ENCODE results near the gene CEP164.

DNA sequence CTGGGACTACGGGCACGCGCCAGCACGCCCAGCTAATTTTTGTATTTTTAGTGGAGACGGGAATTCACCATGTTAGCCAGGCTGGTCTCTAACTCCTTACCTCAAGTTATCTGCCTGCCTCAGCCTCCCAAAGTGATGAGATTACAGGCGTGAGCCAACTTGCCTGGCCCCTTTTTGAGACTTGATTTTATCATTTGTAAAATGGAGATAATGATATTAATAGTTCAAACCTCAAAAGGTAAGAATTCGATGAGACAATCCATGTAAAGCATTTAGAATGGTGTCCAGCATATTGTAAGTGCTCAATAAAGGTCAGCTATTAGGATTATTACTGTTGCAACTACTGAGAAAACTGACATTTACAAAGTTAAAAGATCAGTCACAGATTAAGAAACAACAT lies 8.9 kb upstream of the CEP164 start:
- TF ChIP-seq MYBL2 (CRISPR knock-in tag; IDR thresholded peaks at IDR 0.05) (no peak), JUN (CRISPR knock-in tag; IDR thresholded peaks at IDR 0.05) (no peak), GABPB1 (CRISPR knock-in tag; IDR thresholded peaks at IDR 0.05) (no peak), NR1H2 (CRISPR knock-in tag; IDR thresholded peaks at IDR 0.05) (no peak), ESRRA (CRISPR knock-in tag; IDR thresholded peaks at IDR 0.05; ENCODE audit: borderline replicate concordance) (no peak), SP1 (CRISPR knock-in tag; conservative IDR thresholded peaks at IDR 0.05) (no peak), ZNF138 (CRISPR knock-in tag; conservative IDR thresholded peaks at IDR 0.05) (no peak), CREB1 (CRISPR knock-in tag; IDR thresholded peaks at IDR 0.05) (no peak)
- TF ChIP-seq, protein P1, sequence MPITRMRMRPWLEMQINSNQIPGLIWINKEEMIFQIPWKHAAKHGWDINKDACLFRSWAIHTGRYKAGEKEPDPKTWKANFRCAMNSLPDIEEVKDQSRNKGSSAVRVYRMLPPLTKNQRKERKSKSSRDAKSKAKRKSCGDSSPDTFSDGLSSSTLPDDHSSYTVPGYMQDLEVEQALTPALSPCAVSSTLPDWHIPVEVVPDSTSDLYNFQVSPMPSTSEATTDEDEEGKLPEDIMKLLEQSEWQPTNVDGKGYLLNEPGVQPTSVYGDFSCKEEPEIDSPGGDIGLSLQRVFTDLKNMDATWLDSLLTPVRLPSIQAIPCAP (CRISPR knock-in tag; IDR thresholded peaks at IDR 0.05) = no peak
- TF ChIP-seq, protein P2, sequence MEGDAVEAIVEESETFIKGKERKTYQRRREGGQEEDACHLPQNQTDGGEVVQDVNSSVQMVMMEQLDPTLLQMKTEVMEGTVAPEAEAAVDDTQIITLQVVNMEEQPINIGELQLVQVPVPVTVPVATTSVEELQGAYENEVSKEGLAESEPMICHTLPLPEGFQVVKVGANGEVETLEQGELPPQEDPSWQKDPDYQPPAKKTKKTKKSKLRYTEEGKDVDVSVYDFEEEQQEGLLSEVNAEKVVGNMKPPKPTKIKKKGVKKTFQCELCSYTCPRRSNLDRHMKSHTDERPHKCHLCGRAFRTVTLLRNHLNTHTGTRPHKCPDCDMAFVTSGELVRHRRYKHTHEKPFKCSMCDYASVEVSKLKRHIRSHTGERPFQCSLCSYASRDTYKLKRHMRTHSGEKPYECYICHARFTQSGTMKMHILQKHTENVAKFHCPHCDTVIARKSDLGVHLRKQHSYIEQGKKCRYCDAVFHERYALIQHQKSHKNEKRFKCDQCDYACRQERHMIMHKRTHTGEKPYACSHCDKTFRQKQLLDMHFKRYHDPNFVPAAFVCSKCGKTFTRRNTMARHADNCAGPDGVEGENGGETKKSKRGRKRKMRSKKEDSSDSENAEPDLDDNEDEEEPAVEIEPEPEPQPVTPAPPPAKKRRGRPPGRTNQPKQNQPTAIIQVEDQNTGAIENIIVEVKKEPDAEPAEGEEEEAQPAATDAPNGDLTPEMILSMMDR (IDR thresholded peaks at IDR 0.05) = no peak
- TF ChIP-seq, protein P3, sequence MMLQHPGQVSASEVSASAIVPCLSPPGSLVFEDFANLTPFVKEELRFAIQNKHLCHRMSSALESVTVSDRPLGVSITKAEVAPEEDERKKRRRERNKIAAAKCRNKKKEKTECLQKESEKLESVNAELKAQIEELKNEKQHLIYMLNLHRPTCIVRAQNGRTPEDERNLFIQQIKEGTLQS (CRISPR knock-in tag; conservative IDR thresholded peaks at IDR 0.05) = no peak
- TF ChIP-seq, protein P4, sequence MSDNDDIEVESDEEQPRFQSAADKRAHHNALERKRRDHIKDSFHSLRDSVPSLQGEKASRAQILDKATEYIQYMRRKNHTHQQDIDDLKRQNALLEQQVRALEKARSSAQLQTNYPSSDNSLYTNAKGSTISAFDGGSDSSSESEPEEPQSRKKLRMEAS (CRISPR knock-in tag; IDR thresholded peaks at IDR 0.05) = no peak
- TF ChIP-seq, protein P5, sequence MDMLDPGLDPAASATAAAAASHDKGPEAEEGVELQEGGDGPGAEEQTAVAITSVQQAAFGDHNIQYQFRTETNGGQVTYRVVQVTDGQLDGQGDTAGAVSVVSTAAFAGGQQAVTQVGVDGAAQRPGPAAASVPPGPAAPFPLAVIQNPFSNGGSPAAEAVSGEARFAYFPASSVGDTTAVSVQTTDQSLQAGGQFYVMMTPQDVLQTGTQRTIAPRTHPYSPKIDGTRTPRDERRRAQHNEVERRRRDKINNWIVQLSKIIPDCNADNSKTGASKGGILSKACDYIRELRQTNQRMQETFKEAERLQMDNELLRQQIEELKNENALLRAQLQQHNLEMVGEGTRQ (CRISPR knock-in tag; IDR thresholded peaks at IDR 0.05) = no peak
- TF ChIP-seq, protein P6, sequence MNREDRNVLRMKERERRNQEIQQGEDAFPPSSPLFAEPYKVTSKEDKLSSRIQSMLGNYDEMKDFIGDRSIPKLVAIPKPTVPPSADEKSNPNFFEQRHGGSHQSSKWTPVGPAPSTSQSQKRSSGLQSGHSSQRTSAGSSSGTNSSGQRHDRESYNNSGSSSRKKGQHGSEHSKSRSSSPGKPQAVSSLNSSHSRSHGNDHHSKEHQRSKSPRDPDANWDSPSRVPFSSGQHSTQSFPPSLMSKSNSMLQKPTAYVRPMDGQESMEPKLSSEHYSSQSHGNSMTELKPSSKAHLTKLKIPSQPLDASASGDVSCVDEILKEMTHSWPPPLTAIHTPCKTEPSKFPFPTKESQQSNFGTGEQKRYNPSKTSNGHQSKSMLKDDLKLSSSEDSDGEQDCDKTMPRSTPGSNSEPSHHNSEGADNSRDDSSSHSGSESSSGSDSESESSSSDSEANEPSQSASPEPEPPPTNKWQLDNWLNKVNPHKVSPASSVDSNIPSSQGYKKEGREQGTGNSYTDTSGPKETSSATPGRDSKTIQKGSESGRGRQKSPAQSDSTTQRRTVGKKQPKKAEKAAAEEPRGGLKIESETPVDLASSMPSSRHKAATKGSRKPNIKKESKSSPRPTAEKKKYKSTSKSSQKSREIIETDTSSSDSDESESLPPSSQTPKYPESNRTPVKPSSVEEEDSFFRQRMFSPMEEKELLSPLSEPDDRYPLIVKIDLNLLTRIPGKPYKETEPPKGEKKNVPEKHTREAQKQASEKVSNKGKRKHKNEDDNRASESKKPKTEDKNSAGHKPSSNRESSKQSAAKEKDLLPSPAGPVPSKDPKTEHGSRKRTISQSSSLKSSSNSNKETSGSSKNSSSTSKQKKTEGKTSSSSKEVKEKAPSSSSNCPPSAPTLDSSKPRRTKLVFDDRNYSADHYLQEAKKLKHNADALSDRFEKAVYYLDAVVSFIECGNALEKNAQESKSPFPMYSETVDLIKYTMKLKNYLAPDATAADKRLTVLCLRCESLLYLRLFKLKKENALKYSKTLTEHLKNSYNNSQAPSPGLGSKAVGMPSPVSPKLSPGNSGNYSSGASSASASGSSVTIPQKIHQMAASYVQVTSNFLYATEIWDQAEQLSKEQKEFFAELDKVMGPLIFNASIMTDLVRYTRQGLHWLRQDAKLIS (CRISPR knock-in tag; IDR thresholded peaks at IDR 0.05; ENCODE audit: borderline replicate concordance) = no peak
